ENCODE measurements around the gene GALNT2. TPM values are rescaled to one million over a fixed set of nuclear protein-coding genes. Genes with fewer than 3 reads are reported as not detected.

The GALNT2 gene
- total and polyA plus RNA-seq, 9 of the 15 experiments (the other 6 are each of a cell fraction or from before 2014, with no cell fraction given): 1.6 to 106 (median 51.9) TPM

DNA sequence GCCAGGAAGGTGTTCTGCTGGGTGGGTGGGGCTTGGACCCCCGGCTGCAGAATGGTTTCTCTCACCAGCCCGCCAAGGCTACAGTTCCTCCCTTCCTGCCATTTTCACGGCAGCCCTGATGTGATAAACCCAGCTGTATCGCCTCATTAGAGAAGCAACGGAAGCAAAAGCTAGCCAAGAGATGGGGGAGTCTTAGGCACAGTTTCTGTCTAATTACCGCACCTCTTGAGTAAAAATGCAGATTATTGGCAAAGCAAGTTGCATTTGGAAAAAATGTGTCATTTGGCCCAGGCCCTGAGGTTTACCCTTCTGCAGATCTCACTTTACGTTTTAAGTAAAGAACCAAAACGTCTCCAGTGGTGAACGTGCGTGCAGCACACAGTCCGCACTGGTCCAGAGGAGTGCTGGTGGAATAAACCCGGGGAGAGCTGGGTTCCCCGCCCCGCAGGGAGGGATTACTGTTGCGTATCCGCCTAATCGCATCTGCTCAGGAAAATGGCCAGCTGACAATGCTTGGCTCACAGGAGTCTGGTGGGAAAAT lies 109.9 kb downstream of the GALNT2 start (continued):
- TF ChIP-seq, protein P1, sequence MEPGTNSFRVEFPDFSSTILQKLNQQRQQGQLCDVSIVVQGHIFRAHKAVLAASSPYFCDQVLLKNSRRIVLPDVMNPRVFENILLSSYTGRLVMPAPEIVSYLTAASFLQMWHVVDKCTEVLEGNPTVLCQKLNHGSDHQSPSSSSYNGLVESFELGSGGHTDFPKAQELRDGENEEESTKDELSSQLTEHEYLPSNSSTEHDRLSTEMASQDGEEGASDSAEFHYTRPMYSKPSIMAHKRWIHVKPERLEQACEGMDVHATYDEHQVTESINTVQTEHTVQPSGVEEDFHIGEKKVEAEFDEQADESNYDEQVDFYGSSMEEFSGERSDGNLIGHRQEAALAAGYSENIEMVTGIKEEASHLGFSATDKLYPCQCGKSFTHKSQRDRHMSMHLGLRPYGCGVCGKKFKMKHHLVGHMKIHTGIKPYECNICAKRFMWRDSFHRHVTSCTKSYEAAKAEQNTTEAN (CRISPR knock-in tag; IDR thresholded peaks at IDR 0.05): no peak
- TF ChIP-seq, protein P2, sequence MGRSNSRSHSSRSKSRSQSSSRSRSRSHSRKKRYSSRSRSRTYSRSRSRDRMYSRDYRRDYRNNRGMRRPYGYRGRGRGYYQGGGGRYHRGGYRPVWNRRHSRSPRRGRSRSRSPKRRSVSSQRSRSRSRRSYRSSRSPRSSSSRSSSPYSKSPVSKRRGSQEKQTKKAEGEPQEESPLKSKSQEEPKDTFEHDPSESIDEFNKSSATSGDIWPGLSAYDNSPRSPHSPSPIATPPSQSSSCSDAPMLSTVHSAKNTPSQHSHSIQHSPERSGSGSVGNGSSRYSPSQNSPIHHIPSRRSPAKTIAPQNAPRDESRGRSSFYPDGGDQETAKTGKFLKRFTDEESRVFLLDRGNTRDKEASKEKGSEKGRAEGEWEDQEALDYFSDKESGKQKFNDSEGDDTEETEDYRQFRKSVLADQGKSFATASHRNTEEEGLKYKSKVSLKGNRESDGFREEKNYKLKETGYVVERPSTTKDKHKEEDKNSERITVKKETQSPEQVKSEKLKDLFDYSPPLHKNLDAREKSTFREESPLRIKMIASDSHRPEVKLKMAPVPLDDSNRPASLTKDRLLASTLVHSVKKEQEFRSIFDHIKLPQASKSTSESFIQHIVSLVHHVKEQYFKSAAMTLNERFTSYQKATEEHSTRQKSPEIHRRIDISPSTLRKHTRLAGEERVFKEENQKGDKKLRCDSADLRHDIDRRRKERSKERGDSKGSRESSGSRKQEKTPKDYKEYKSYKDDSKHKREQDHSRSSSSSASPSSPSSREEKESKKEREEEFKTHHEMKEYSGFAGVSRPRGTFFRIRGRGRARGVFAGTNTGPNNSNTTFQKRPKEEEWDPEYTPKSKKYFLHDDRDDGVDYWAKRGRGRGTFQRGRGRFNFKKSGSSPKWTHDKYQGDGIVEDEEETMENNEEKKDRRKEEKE (IDR thresholded peaks at IDR 0.05; ENCODE audit: borderline replicate concordance in 1 of 2, control insufficient read depth in 1 of 2, low read depth in 2 of 2, low read length in 1 of 2): no peak
- peak; percentile 8; the same call in 1 of the 2 replicates for TF ChIP-seq MYC (IDR thresholded peaks at IDR 0.05; ENCODE audit: low read depth, low read length)
- TF ChIP-seq MYC (CRISPR knock-in tag; IDR thresholded peaks at IDR 0.05; ENCODE audit: borderline replicate concordance, low read depth): no peak
- TF ChIP-seq, protein P3, sequence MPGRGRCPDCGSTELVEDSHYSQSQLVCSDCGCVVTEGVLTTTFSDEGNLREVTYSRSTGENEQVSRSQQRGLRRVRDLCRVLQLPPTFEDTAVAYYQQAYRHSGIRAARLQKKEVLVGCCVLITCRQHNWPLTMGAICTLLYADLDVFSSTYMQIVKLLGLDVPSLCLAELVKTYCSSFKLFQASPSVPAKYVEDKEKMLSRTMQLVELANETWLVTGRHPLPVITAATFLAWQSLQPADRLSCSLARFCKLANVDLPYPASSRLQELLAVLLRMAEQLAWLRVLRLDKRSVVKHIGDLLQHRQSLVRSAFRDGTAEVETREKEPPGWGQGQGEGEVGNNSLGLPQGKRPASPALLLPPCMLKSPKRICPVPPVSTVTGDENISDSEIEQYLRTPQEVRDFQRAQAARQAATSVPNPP (IDR thresholded peaks at IDR 0.05; ENCODE audit: borderline replicate concordance, insufficient read depth, insufficient read length): no peak
- peak; percentile 46 for TF ChIP-seq L3MBTL2 (IDR thresholded peaks at IDR 0.05)
- TF ChIP-seq ZNF197 (CRISPR knock-in tag; IDR thresholded peaks at IDR 0.05; ENCODE audit: low read depth): no peak
- TF ChIP-seq, protein P4, sequence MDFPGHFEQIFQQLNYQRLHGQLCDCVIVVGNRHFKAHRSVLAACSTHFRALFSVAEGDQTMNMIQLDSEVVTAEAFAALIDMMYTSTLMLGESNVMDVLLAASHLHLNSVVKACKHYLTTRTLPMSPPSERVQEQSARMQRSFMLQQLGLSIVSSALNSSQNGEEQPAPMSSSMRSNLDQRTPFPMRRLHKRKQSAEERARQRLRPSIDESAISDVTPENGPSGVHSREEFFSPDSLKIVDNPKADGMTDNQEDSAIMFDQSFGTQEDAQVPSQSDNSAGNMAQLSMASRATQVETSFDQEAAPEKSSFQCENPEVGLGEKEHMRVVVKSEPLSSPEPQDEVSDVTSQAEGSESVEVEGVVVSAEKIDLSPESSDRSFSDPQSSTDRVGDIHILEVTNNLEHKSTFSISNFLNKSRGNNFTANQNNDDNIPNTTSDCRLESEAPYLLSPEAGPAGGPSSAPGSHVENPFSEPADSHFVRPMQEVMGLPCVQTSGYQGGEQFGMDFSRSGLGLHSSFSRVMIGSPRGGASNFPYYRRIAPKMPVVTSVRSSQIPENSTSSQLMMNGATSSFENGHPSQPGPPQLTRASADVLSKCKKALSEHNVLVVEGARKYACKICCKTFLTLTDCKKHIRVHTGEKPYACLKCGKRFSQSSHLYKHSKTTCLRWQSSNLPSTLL (IDR thresholded peaks at IDR 0.05): no peak
- TF ChIP-seq ZC3H4 (CRISPR knock-in tag; IDR thresholded peaks at IDR 0.05; ENCODE audit: borderline replicate concordance): no peak

Measured in K562 (cell line).